Measurements from ENCODE around the gene RAET1G.
"Not testable (repeated sequence)": the region's sequence is repeated elsewhere in the genome, so short reads cannot be mapped to it uniquely, and the experiment has no call there.

The RAET1G gene

GRCh38 chr6:149953390-149953789 is 30.5 kb upstream of the RAET1G start:
- not testable (repeated sequence) for H4K91ac ChIP-seq (ENCODE audit: low read depth, low read length, poor library complexity); H2AK5ac ChIP-seq (ENCODE audit: low read depth, low read length); H2AFZ ChIP-seq (ENCODE audit: low read length); H3K79me1 ChIP-seq (ENCODE audit: low read depth, low read length); H3K4ac ChIP-seq (ENCODE audit: low read length); H3K4me1 ChIP-seq (ENCODE audit: control insufficient read depth in 2 of 2, insufficient read depth in 1 of 2, low read depth in 1 of 2, low read length in 2 of 2); DNase-seq (ENCODE audit: low spot score); H3K4me2 ChIP-seq (ENCODE audit: insufficient read depth, low read length, poor library complexity, severe bottlenecking); H3K9ac ChIP-seq (ENCODE audit: low read depth, low read length, poor library complexity); H2BK15ac ChIP-seq (ENCODE audit: low read length); H3K18ac ChIP-seq (ENCODE audit: low read length); H3K27ac ChIP-seq (replicated peaks; ENCODE audit: low read length); H3K9me3 ChIP-seq (replicated peaks in 1 of 2; ENCODE audit: control insufficient read depth in 2 of 2, insufficient read depth in 1 of 2, low read depth in 1 of 2, low read length in 2 of 2); H2BK12ac ChIP-seq (ENCODE audit: low read length); H3K36me3 ChIP-seq (replicated peaks in 1 of 2; ENCODE audit: control insufficient read depth in 2 of 2, insufficient read depth in 2 of 2, low read length in 2 of 2); H3K14ac ChIP-seq (ENCODE audit: low read length); H3K4me3 ChIP-seq (ENCODE audit: low read length in 2 of 2); H4K8ac ChIP-seq (ENCODE audit: low read depth, low read length); H3K23ac ChIP-seq (ENCODE audit: low read depth, low read length, poor library complexity); H2BK120ac ChIP-seq (ENCODE audit: low read depth, low read length); H2BK5ac ChIP-seq (ENCODE audit: low read length)
- peaks cover 6 to 93% (median 58%) of the 10 kb centered on the region in 3 experiments for H3K27me3 ChIP-seq (ENCODE audit: control insufficient read depth in 3 of 3, insufficient read depth in 3 of 3, low read depth in 1 of 3, low read length in 3 of 3)
- no CpG with 5 or more reads among the region's 2 CpGs for WGBS, 2 donors (ENCODE audit: extremely low coverage in 2 of 2, insufficient read length in 2 of 2, insufficient replicate concordance in 1 of 2)

GRCh38 chr6:149951626-149952025 is 28.7 kb upstream of the RAET1G start:
- Histone ChIP-seq H2BK12ac (ENCODE audit: low read length) (no peak overlapping the region), H3K27ac (replicated peaks; ENCODE audit: low read length) (no peak overlapping the region), H3K4me1 (ENCODE audit: control insufficient read depth in 2 of 2, insufficient read depth in 1 of 2, low read depth in 1 of 2, low read length in 2 of 2) (no peaks in the 10 kb centered on the region), H3K4me2 (ENCODE audit: insufficient read depth, low read length, poor library complexity, severe bottlenecking) (no peak overlapping the region), H3K18ac (ENCODE audit: low read length) (no peak overlapping the region), H3K9me3 (replicated peaks in 1 of 2; ENCODE audit: control insufficient read depth in 2 of 2, insufficient read depth in 1 of 2, low read depth in 1 of 2, low read length in 2 of 2) (no peaks in the 10 kb centered on the region), H2AK5ac (ENCODE audit: low read depth, low read length) (no peak overlapping the region), H2BK5ac (ENCODE audit: low read length) (no peak overlapping the region), H4K8ac (ENCODE audit: low read depth, low read length) (no peak overlapping the region), H2BK15ac (ENCODE audit: low read length) (no peak overlapping the region), H3K9ac (ENCODE audit: low read depth, low read length, poor library complexity) (no peak overlapping the region), H2BK120ac (ENCODE audit: low read depth, low read length) (no peak overlapping the region), H3K23ac (ENCODE audit: low read depth, low read length, poor library complexity) (no peak overlapping the region), H3K4me3 (ENCODE audit: low read length in 2 of 2) (no peak overlapping the region), H3K14ac (ENCODE audit: low read length) (no peak overlapping the region), H3K79me1 (ENCODE audit: low read depth, low read length) (no peaks in the 10 kb centered on the region), H3K27me3 (ENCODE audit: control insufficient read depth in 3 of 3, insufficient read depth in 3 of 3, low read depth in 1 of 3, low read length in 3 of 3) (peaks cover 6 to 86% (median 58%) of the 10 kb centered on the region in 3 experiments), H2AFZ (ENCODE audit: low read length) (no peak overlapping the region), H4K91ac (ENCODE audit: low read depth, low read length, poor library complexity) (no peak overlapping the region), H3K4ac (ENCODE audit: low read length) (no peak overlapping the region), H3K36me3 (replicated peaks in 1 of 2; ENCODE audit: control insufficient read depth in 2 of 2, insufficient read depth in 2 of 2, low read length in 2 of 2) (no peaks in the 10 kb centered on the region)
- no CpG with 5 or more reads among the region's 3 CpGs for WGBS, 2 donors (ENCODE audit: extremely low coverage in 2 of 2, insufficient read length in 2 of 2, insufficient replicate concordance in 1 of 2)
- no peak for DNase-seq (ENCODE audit: low spot score)

- H3K18ac ChIP-seq (ENCODE audit: low read length): no peak overlapping the region
- no peak overlapping the region for H2AFZ ChIP-seq (ENCODE audit: low read length)
- H3K4ac ChIP-seq (ENCODE audit: low read length): no peak overlapping the region
- H3K4me1 ChIP-seq (ENCODE audit: control insufficient read depth in 2 of 2, insufficient read depth in 1 of 2, low read depth in 1 of 2, low read length in 2 of 2): no peaks in the 10 kb centered on the region
- no peak overlapping the region for H2BK15ac ChIP-seq (ENCODE audit: low read length)
- no peak overlapping the region for H3K4me3 ChIP-seq (ENCODE audit: low read length in 2 of 2)
- DNase-seq (ENCODE audit: low spot score): no peak
- no peaks in the 10 kb centered on the region for H3K9me3 ChIP-seq (replicated peaks in 1 of 2; ENCODE audit: control insufficient read depth in 2 of 2, insufficient read depth in 1 of 2, low read depth in 1 of 2, low read length in 2 of 2)
- H3K79me1 ChIP-seq (ENCODE audit: low read depth, low read length): no peaks in the 10 kb centered on the region
- peaks cover 6 to 84% (median 58%) of the 10 kb centered on the region in 3 experiments for H3K27me3 ChIP-seq (ENCODE audit: control insufficient read depth in 3 of 3, insufficient read depth in 3 of 3, low read depth in 1 of 3, low read length in 3 of 3)
- H3K36me3 ChIP-seq (replicated peaks in 1 of 2; ENCODE audit: control insufficient read depth in 2 of 2, insufficient read depth in 2 of 2, low read length in 2 of 2): no peaks in the 10 kb centered on the region
- no peak overlapping the region for H3K27ac ChIP-seq (replicated peaks; ENCODE audit: low read length)
- no peak overlapping the region for H3K14ac ChIP-seq (ENCODE audit: low read length)
- no peak overlapping the region for H2BK5ac ChIP-seq (ENCODE audit: low read length)
- H2AK5ac ChIP-seq (ENCODE audit: low read depth, low read length): no peak overlapping the region
- no peak overlapping the region for H3K4me2 ChIP-seq (ENCODE audit: insufficient read depth, low read length, poor library complexity, severe bottlenecking)
- WGBS, 2 donors (ENCODE audit: extremely low coverage in 2 of 2, insufficient read length in 2 of 2, insufficient replicate concordance in 1 of 2): no CpG with 5 or more reads among the region's 9 CpGs
- no peak overlapping the region for H4K8ac ChIP-seq (ENCODE audit: low read depth, low read length)
- H4K91ac ChIP-seq (ENCODE audit: low read depth, low read length, poor library complexity): no peak overlapping the region
- H3K23ac ChIP-seq (ENCODE audit: low read depth, low read length, poor library complexity): no peak overlapping the region
- no peak overlapping the region for H3K9ac ChIP-seq (ENCODE audit: low read depth, low read length, poor library complexity)
- no peak overlapping the region for H2BK120ac ChIP-seq (ENCODE audit: low read depth, low read length)
- no peak overlapping the region for H2BK12ac ChIP-seq (ENCODE audit: low read length)
Observed at GRCh38 chr6:149951096-149951495, 28.2 kb upstream of the RAET1G start.

GRCh38 chr6:149950423-149950822 is 27.5 kb upstream of the RAET1G start:
- Histone ChIP-seq H2BK15ac (ENCODE audit: low read length) (no peak overlapping the region), H3K18ac (ENCODE audit: low read length) (no peak overlapping the region)
- DNase-seq (ENCODE audit: low spot score): no peak

More at GRCh38 chr6:149950423-149950822, 27.5 kb upstream of the RAET1G start:
- Histone ChIP-seq H3K36me3 (replicated peaks in 1 of 2; ENCODE audit: control insufficient read depth in 2 of 2, insufficient read depth in 2 of 2, low read length in 2 of 2) (no peaks in the 10 kb centered on the region), H3K14ac (ENCODE audit: low read length) (no peak overlapping the region), H3K4me1 (ENCODE audit: control insufficient read depth in 2 of 2, insufficient read depth in 1 of 2, low read depth in 1 of 2, low read length in 2 of 2) (no peaks in the 10 kb centered on the region), H2BK5ac (ENCODE audit: low read length) (no peak overlapping the region), H3K9ac (ENCODE audit: low read depth, low read length, poor library complexity) (no peak overlapping the region), H4K8ac (ENCODE audit: low read depth, low read length) (no peak overlapping the region), H2AK5ac (ENCODE audit: low read depth, low read length) (no peak overlapping the region), H2AFZ (ENCODE audit: low read length) (no peak overlapping the region), H3K79me1 (ENCODE audit: low read depth, low read length) (no peaks in the 10 kb centered on the region), H3K23ac (ENCODE audit: low read depth, low read length, poor library complexity) (no peak overlapping the region), H3K9me3 (replicated peaks in 1 of 2; ENCODE audit: control insufficient read depth in 2 of 2, insufficient read depth in 1 of 2, low read depth in 1 of 2, low read length in 2 of 2) (no peaks in the 10 kb centered on the region), H3K27me3 (ENCODE audit: control insufficient read depth in 3 of 3, insufficient read depth in 3 of 3, low read depth in 1 of 3, low read length in 3 of 3) (peaks cover 5 to 78% (median 52%) of the 10 kb centered on the region in 3 experiments), H2BK120ac (ENCODE audit: low read depth, low read length) (no peak overlapping the region), H4K91ac (ENCODE audit: low read depth, low read length, poor library complexity) (no peak overlapping the region), H2BK12ac (ENCODE audit: low read length) (no peak overlapping the region), H3K27ac (replicated peaks; ENCODE audit: low read length) (no peak overlapping the region), H3K4me3 (ENCODE audit: low read length in 2 of 2) (no peak overlapping the region), H3K4ac (ENCODE audit: low read length) (no peak overlapping the region), H3K4me2 (ENCODE audit: insufficient read depth, low read length, poor library complexity, severe bottlenecking) (no peak overlapping the region)
- no CpG with 5 or more reads among the region's 8 CpGs for WGBS, 2 donors (ENCODE audit: extremely low coverage in 2 of 2, insufficient read length in 2 of 2, insufficient replicate concordance in 1 of 2)
